Ishikawa (cell line): ENCODE results near the gene GTF2A1.

Source experiments
- CEBPB ChIP-seq: IDR thresholded peaks from 2 replicates; pipeline ENCODE4 v1.6.1; 2012
- CREB1 ChIP-seq: IDR thresholded peaks from 2 replicates; pipeline ENCODE4 v1.6.1; 2012; ENCODE audit warnings: low read depth
- EGR1 ChIP-seq: IDR thresholded peaks from 2 replicates; pipeline ENCODE4 v1.6.1; 2012
- EP300 ChIP-seq: IDR thresholded peaks from 2 replicates; pipeline ENCODE4 v1.6.1; 2012; ENCODE audit warnings: borderline replicate concordance
- FOXM1 ChIP-seq: IDR thresholded peaks from 2 replicates; pipeline ENCODE4 v1.6.1; 2012; ENCODE audit warnings: low read depth, borderline replicate concordance
- MAX ChIP-seq: IDR thresholded peaks from 2 replicates; pipeline ENCODE4 v1.6.1; 2012
- NFIC ChIP-seq: IDR thresholded peaks from 2 replicates; pipeline ENCODE4 v1.6.1; 2012
- RAD21 ChIP-seq: IDR thresholded peaks from 2 replicates; pipeline ENCODE4 v1.6.1; 2012; ENCODE audit warnings: low read depth
- TAF1 ChIP-seq: IDR thresholded peaks from 2 replicates; pipeline ENCODE4 v1.6.1; 2012; ENCODE audit warnings: low read depth, mild to moderate bottlenecking
- TCF12 ChIP-seq: IDR thresholded peaks from 2 replicates; pipeline ENCODE4 v1.6.1; 2012; ENCODE audit warnings: low read depth
- TEAD4 ChIP-seq: IDR thresholded peaks from 2 replicates; pipeline ENCODE4 v1.6.1; 2012
- USF1 ChIP-seq: IDR thresholded peaks from 2 replicates; pipeline ENCODE4 v1.6.1; 2012
- YY1 ChIP-seq: IDR thresholded peaks from 2 replicates; pipeline ENCODE4 v1.6.1; 2012; ENCODE audit warnings: low read depth
- ZBTB7A ChIP-seq: IDR thresholded peaks from 2 replicates; pipeline ENCODE4 v1.6.1; 2012; ENCODE audit warnings: low read depth
- TF ChIP-seq, protein P1 (sequence below): IDR thresholded peaks from 2 replicates; pipeline ENCODE4 v1.6.1; 2012; ENCODE audit warnings: low read depth, mild to moderate bottlenecking

GTF2A1 gene

GRCh38 chr14:81178063-81178462, 42.7 kb downstream of the GTF2A1 start:
- no peak for TF ChIP-seq CREB1
- no peak for TF ChIP-seq YY1
- no peak for TF ChIP-seq TCF12
- no peak for TF ChIP-seq NFIC
- TF ChIP-seq ZBTB7A, result no peak
- no peak for TF ChIP-seq TAF1
- no peak for TF ChIP-seq MAX
- no peak for TF ChIP-seq EGR1

GRCh38 chr14:81177225-81177624, 43.5 kb downstream of the GTF2A1 start:
- TF ChIP-seq TCF12 (no peak), USF1 (no peak)

DNA sequence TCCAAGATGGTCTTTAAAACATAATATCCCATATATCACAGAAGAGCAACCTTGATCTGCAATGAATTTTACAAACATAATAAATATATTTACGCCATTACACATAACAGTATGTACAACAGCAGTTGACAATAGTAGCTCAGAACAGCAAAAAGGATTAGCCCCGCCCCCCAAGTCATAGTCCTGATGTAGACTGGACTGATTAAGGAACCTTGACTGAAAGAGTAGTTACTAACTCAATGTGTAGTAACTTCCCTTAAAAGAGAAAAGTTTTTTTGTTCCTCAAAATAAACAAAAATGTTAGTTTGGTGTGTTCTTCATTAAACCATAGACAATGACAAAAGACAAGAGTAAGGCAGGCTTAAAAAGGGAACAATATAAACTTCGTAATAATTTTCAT, 44.5 kb downstream of the GTF2A1 start:
- no peak for TF ChIP-seq NFIC
- no peak for TF ChIP-seq EGR1
- TF ChIP-seq CEBPB, result no peak
- no peak for TF ChIP-seq TEAD4
- TF ChIP-seq TAF1, result no peak
- no peak for TF ChIP-seq CREB1
- no peak for TF ChIP-seq EP300
- TF ChIP-seq RAD21, result no peak
- no peak for TF ChIP-seq MAX
- TF ChIP-seq USF1, result no peak
- TF ChIP-seq FOXM1, result no peak
- TF ChIP-seq ZBTB7A, result no peak
- no peak for TF ChIP-seq TCF12
- TF ChIP-seq YY1, result no peak
- TF ChIP-seq, protein P1, sequence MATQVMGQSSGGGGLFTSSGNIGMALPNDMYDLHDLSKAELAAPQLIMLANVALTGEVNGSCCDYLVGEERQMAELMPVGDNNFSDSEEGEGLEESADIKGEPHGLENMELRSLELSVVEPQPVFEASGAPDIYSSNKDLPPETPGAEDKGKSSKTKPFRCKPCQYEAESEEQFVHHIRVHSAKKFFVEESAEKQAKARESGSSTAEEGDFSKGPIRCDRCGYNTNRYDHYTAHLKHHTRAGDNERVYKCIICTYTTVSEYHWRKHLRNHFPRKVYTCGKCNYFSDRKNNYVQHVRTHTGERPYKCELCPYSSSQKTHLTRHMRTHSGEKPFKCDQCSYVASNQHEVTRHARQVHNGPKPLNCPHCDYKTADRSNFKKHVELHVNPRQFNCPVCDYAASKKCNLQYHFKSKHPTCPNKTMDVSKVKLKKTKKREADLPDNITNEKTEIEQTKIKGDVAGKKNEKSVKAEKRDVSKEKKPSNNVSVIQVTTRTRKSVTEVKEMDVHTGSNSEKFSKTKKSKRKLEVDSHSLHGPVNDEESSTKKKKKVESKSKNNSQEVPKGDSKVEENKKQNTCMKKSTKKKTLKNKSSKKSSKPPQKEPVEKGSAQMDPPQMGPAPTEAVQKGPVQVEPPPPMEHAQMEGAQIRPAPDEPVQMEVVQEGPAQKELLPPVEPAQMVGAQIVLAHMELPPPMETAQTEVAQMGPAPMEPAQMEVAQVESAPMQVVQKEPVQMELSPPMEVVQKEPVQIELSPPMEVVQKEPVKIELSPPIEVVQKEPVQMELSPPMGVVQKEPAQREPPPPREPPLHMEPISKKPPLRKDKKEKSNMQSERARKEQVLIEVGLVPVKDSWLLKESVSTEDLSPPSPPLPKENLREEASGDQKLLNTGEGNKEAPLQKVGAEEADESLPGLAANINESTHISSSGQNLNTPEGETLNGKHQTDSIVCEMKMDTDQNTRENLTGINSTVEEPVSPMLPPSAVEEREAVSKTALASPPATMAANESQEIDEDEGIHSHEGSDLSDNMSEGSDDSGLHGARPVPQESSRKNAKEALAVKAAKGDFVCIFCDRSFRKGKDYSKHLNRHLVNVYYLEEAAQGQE, result no peak

GRCh38 chr14:81172881-81173280, 47.9 kb downstream of the GTF2A1 start:
- no peak for TF ChIP-seq RAD21
- TF ChIP-seq EP300, result no peak
- TF ChIP-seq, protein P1, result no peak
- TF ChIP-seq CEBPB, result no peak
- TF ChIP-seq TCF12, result no peak
- no peak for TF ChIP-seq TEAD4
- TF ChIP-seq EGR1, result no peak
- no peak for TF ChIP-seq CREB1
- TF ChIP-seq YY1, result no peak
- TF ChIP-seq USF1, result no peak
- no peak for TF ChIP-seq NFIC
- TF ChIP-seq FOXM1, result no peak
- TF ChIP-seq ZBTB7A, result no peak
- no peak for TF ChIP-seq MAX
- no peak for TF ChIP-seq TAF1

DNA sequence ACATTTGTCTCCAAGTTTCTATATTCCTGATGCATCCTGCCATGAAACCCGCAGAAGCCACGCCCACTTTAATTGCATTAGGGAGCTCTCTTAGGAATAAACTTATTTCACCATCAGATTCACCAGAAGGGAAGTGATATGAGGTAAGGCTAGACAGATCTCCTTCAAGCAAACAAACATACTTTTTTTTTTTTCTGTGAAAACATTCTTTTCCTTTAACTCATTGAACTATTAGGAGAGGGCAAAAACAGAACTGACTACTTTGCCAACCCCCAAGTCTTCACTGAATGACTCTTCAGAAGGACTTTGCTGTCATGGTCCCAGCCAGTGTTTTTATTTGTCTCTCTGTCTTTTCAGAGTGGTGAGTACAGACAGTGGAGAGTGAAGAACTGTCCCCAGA, 48.4 kb downstream of the GTF2A1 start:
- TF ChIP-seq FOXM1 (no peak), TAF1 (no peak), NFIC (no peak), USF1 (no peak)

- TF ChIP-seq USF1 (no peak), YY1 (no peak), MAX (no peak), ZBTB7A (no peak), CEBPB (no peak), RAD21 (no peak), NFIC (no peak), TCF12 (no peak)
Observed at GRCh38 chr14:81170829-81171195, 49.9 kb downstream of the GTF2A1 start.
